Midbrain (tissue), 1 donor: ENCODE results near the gene CDO1.

Source experiments
- DNase-seq: peaks from one replicate; lab custom pipeline; 2025; lab: John Stamatoyannopoulos, UW

Gene CDO1

GRCh38 chr5:115816226-115817081 is at the start of gene CDO1:
Gene CDO1 (minus strand): TSS chr5:115816659. CDS start chr5:115816397, 262 bp downstream.
- peak; percentile 85 for DNase-seq

DNA sequence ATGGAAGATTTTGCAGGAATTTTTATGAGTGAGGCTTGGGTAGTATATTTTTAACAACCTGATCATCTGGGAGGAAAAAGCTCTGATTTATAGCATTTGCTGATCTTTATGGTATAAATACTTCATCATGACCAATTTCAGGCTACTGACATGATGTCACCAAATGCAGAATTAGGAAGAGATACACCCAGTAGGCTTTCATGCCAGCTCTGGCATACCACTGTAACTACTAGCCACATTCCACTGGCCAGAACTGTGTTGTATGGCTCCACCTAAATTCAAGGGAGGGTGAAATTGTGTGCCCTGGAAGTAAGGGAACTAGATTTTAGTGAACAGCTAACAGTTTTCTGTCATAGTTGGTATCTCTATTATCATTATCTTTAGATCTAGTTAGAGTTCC is 42.9 kb upstream of the CDO1 start:
- DNase-seq: no peak

- no peak for DNase-seq
Observed at GRCh38 chr5:115858396-115858795, 41.9 kb upstream of the CDO1 start.

DNA sequence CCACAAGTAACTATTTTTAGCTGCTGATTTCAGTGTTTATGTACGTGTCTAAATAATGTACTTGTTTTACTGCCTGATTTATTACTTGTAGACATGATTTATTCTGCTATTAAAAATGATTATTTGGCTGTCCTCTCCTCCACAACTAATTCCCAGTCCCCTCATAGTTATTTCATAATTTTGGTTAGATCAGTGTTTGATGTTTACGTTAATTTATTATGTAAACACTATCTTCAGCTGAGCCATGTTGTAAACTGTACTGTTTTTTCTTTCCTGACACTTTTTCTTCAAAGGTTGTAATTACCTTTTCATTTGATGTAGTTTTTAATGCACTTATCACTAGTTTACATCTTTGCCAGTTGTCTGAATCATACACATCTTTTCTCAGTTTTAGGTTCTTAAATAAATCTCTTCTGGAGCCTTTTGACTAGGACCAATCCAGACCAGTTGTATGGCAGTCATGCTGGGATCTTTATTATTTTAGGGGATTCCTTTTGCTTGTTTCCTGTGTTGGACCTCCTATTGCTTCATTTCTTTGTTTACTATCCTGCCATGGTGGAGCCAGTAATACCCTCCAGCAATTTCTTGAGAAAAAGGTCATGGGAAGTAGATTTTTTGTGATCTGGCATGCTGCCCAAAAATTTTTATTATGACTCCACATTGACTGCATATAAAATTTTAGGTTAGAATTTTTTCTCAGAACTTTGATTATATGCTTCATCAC is 41.3 kb upstream of the CDO1 start:
- DNase-seq: no peak

GRCh38 chr5:115857057-115857479 is 40.6 kb upstream of the CDO1 start:
- DNase-seq: no peak

DNA sequence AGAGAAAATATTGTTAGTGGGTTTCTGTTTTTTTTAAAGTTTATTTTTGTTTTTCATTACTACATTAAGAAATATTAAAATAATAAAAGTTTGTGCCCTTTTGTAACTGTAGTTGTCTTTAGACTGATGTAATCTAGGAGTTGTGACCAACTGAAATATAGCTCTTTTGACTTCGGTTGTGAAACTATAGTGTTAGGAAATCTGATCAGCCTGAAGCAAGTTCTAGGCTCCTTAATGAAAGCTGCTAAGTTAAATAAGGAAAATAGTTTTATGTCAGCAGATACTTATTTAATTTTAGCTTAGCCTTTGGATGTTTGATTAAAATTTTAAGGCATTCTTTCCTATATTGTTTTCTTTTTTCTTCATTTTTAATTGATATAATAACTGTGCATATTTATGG is 39.5 kb upstream of the CDO1 start:
- no peak for DNase-seq

DNA sequence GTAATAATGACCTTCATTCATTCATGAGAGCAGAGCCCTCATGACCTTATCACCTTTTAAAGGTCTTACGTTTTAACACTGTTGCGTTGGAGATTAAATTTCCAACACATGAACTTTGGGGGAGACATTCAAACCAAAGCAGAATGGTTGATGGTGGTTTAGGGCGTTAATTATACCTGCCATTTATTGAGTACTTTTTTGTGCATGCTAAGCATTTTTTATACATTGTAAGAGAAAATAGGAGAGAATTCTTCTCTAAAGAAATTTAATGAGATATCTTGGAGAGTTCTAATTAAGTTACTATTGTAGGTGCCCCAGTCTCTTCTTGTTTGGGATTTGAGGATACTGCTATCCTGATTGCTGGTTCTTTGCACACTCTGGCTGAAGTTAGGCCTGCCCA is 37.7 kb upstream of the CDO1 start:
- no peak for DNase-seq

DNA sequence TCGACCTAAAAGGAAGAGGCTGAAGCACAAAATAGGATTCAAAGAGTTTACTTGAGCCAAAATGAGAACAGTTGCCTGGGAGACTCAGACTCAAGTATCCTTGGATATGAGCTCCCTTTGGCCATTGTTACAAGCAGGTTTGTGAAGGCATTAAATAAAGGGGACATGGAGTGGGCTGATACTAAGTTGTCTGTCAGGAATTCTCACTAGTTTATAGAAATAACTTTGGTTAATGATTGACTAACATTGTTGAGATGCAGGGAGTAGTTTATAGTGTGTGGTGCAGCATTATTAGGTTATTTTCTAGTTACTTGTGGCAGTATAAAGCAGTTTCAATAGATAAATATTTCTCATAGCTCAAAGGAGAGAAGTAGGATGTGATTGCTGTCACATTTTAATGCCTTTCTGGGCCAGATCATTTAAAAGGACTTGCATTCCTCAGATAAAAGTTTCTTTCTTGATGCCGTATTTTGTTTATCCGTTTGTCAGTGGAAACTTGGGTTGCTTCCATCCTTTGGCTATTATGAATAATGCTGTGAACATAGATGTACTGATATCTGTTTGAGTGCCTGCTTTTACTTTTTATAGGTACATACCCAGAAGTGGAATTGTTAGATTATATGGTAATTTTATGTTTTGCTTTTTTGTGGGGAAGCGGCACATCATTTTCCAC is 34.4 kb upstream of the CDO1 start:
- DNase-seq: no peak

- no peak for DNase-seq
Observed at GRCh38 chr5:115849258-115849798, 32.9 kb upstream of the CDO1 start.

DNA sequence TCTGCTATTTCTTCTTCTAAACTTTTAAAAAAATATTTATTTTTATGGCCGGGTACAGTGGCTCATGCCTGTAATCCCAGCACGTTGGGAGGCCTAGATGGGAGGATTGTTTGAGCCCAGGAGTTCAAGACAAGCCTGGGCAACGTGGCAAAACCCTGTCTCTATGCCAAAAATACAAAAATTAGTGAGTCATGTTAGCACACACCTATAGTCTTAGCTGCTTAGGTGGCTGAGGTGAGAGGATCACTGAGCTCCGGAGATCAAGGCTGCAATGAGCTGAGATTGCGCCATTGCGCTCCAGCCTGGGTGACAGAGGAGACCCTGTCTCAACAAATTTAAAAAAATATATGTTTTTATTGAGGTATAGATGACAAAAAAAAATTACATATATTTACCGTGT is 30.8 kb upstream of the CDO1 start:
- DNase-seq: no peak

DNA sequence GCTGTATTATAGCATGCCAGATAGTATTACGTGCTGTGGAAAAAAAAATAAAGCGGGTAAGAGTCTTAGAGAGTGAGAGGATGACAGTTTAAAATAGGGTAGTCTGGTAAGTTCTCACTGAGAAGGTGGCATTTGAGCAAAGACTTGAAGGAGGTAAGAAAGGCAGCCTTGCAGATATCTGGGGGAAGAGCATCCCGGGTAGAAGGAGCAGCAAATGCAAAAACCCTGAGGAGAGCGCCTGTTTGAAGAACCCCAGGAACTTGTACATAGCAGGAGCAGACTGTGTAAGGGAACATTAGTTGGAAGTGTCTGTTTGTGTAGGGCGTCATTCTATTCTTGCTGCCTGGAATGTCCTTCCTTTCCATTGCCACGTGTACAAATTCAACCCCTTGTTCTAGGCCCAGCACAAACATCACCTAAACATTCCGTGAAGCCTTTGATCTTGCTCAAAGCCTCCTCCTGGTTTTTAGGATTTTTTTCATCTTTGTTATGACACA is 27.9 kb upstream of the CDO1 start:
- no peak for DNase-seq

DNA sequence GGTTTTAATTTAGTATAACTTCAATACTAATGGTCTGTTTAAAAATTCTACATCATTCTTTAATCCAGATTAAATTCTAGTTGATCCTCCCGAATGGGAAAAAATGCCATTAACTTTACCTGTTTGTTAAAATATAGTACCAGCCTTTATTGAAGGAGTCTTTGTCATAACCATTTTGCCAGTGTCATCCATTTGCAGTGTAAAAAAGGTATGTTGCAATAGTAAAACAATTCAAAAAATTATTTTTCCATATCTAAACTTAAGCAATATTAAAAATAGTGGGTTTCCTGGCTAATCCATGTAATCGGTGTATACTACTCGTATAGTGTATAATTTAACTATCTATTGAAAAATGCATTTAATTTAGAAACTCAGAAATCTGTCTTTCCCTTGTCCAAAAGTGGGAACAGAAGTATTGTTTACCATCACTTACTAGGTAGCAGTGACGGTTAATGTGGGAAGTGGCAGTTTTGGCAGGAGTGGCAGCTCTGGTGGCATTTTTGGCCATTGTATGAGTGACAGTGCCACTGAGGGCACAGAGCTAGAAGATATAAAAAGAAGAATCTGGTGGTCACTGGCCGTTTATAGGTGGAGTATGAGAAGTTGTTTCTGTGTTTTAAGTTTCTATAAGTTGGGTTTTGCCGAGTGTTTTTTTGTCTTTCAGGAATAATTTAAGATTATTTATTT is 27.1 kb upstream of the CDO1 start:
- DNase-seq: no peak

DNA sequence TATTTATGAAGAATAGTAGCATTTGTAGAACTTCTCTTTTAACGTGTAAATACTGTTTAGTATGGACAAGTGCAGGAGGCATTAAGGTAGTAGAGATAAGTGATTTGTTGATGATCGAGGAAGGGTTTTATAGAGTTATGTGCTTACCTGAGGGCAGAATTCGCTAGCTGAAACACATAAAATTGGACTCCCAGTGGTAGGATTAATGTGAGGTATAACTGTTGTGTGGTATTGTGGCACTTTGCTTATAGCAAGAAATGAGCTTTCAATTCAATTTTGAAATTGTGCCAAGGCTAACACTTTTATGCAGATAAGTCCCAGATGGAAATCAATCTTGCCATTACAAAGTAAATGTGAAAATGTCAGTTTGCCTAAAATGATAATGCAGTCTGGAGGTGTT is 26.5 kb upstream of the CDO1 start:
- no peak for DNase-seq

DNA sequence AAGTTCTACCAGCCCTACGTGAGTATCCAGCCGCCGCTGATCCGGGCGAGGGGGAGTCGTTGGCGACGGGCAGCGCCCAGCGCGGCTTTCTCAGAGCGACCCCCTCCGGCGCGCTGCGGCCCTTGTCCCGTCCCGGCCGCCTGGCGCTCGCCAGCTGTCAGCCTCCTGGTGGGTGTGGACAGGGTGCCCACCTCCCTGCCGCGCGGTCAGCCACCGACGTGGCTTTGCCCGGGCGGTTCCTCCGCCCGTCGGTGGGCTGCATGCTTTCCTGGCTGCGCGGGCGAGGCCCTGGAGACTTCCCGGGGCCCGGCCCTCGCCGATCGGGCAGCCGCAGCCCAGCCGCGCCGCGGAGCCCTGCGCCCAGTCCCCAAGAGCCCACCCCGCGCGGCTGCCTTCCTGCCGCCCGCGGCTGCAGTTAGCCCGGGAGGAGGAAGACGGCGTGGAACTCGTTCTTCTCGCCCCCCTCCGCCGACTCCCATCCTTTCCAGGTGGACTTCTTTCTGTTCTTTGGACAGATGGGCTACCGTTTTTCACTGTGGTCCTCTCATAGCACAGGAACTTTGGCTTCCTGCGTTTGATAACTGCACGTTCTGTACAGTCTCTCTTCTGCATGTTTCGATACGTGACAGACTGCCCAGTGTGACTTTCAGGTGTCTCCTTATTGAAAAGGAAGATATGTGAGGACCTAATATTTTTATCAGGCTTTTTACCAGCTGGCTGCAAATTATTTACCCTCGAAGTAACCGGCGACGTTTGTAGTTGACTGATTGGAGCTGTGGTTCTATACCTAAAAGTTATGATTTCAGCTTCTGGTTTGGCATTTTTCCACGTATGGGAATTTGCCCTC is 25.9 kb upstream of the CDO1 start:
- DNase-seq: peak; percentile 36

GRCh38 chr5:115841382-115842088 is 25.1 kb upstream of the CDO1 start, which contains the start of the genes AP3S1 and ATG12:
Gene AP3S1 (plus strand): TSS chr5:115841935. CDS start chr5:115842038, 103 bp downstream.
Gene ATG12 (minus strand): TSS chr5:115841565. CDS start chr5:115841552, 13 bp downstream.
- DNase-seq: peak; percentile 95

DNA sequence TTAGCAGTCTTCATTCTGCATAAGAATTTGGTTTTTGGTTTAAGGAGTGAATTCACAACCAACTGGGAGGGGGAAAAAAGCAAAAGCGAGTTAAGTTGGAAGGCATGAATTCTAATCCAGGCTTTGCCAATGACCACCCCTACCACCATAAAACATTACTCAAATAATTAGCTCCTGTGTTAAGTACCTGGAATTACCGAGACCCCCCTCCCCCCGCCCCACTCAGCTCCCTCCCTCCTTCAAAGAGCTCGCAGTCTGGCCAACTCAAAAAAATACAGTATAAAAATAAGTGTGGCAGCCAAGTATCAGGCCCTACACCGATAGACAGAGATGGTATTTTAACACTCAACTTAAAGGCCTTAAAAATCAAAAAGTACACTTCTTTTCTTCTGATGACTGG is 24.4 kb upstream of the CDO1 start:
- no peak for DNase-seq

GRCh38 chr5:115838885-115839518 is 22.5 kb upstream of the CDO1 start:
- DNase-seq: peak; percentile 58

- no peak for DNase-seq
Observed at GRCh38 chr5:115835481-115835880, 19.0 kb upstream of the CDO1 start.

GRCh38 chr5:115831163-115831768 is 14.8 kb upstream of the CDO1 start:
- peak; percentile 53 for DNase-seq
